ENCODE data around the gene SMPX.

Gene SMPX

GRCh38 chrX:21721195-21721594, 36.7 kb downstream of the SMPX start:
- no peaks in the 10 kb centered on the region for H3K27me3 ChIP-seq (ENCODE audit: insufficient read depth, poor library complexity, severe bottlenecking)
- H3K27ac ChIP-seq (replicated peaks) = no peak overlapping the region
- DNase-seq (ENCODE audit: low read depth in 1 of 2, low spot score in 1 of 2) = no peak
- no peak for TF ChIP-seq REST (IDR thresholded peaks at IDR 0.05; ENCODE audit: insufficient replicate concordance, low read depth)
- no peak for TF ChIP-seq SPI1 (IDR thresholded peaks at IDR 0.05; ENCODE audit: borderline replicate concordance, low read depth)
- no peak for TF ChIP-seq GABPA (IDR thresholded peaks at IDR 0.05; ENCODE audit: low read depth)
- no peak for TF ChIP-seq POLR2AphosphoS5 (IDR thresholded peaks at IDR 0.05; ENCODE audit: low read depth)
- no peak for TF ChIP-seq CTCF (IDR thresholded peaks at IDR 0.05; ENCODE audit: insufficient read depth, low read length)
- no peak overlapping the region for H3K4me3 ChIP-seq (replicated peaks; ENCODE audit: insufficient read depth, low read length)

- no peak for DNase-seq (ENCODE audit: low read depth in 1 of 2, low spot score in 1 of 2)
- TF ChIP-seq POLR2AphosphoS5 (IDR thresholded peaks at IDR 0.05; ENCODE audit: low read depth) (no peak), GABPA (IDR thresholded peaks at IDR 0.05; ENCODE audit: low read depth) (no peak), CTCF (IDR thresholded peaks at IDR 0.05; ENCODE audit: insufficient read depth, low read length) (no peak), SPI1 (IDR thresholded peaks at IDR 0.05; ENCODE audit: borderline replicate concordance, low read depth) (no peak), REST (IDR thresholded peaks at IDR 0.05; ENCODE audit: insufficient replicate concordance, low read depth) (no peak)
Observed at GRCh38 chrX:21718575-21718974, 39.3 kb downstream of the SMPX start.

GRCh38 chrX:21717802-21718201, 40.1 kb downstream of the SMPX start:
- no peaks in the 10 kb centered on the region for H3K27me3 ChIP-seq (ENCODE audit: insufficient read depth, poor library complexity, severe bottlenecking)
- H3K27ac ChIP-seq (replicated peaks) = no peak overlapping the region
- no peak for DNase-seq (ENCODE audit: low read depth in 1 of 2, low spot score in 1 of 2)
- TF ChIP-seq REST (IDR thresholded peaks at IDR 0.05; ENCODE audit: insufficient replicate concordance, low read depth) = no peak
- no peak for TF ChIP-seq SPI1 (IDR thresholded peaks at IDR 0.05; ENCODE audit: borderline replicate concordance, low read depth)
- TF ChIP-seq GABPA (IDR thresholded peaks at IDR 0.05; ENCODE audit: low read depth) = no peak
- no peak for TF ChIP-seq POLR2AphosphoS5 (IDR thresholded peaks at IDR 0.05; ENCODE audit: low read depth)
- no peak for TF ChIP-seq CTCF (IDR thresholded peaks at IDR 0.05; ENCODE audit: insufficient read depth, low read length)
- no peak overlapping the region for H3K4me3 ChIP-seq (replicated peaks; ENCODE audit: insufficient read depth, low read length)

More at GRCh38 chrX:21718575-21718974, 39.3 kb downstream of the SMPX start:
- no peak overlapping the region for H3K27ac ChIP-seq (replicated peaks)
- no peaks in the 10 kb centered on the region for H3K27me3 ChIP-seq (ENCODE audit: insufficient read depth, poor library complexity, severe bottlenecking)
- no peak overlapping the region for H3K4me3 ChIP-seq (replicated peaks; ENCODE audit: insufficient read depth, low read length)

Data from HL-60 (cell line).